H1 (cell line): ENCODE data around the gene C2CD4B. TPM values are rescaled to one million over a fixed set of nuclear protein-coding genes. Genes with fewer than 3 reads are reported as not detected.

ENCODE experiments used
- CTCF ChIA-PET: fragments of 300-600 bp; sonication (Branson Sonifier 250); formaldehyde crosslinking; loops from one replicate; lab custom pipeline; 2021; ENCODE audit not compliant: partially characterized antibody; lab: Charles Lee
- POLR2A ChIA-PET: fragments of 300-600 bp; sonication (Branson Sonifier 250); formaldehyde crosslinking; loops from one replicate; lab custom pipeline; 2021; ENCODE audit warnings: inconsistent platforms; ENCODE audit not compliant: partially characterized antibody; lab: Charles Lee
- DNase-seq, 2 experiments: peaks; one replicate each; pipeline versions ENCODE4 v3.0.0 to v3.0.0-alpha.2; 2010 to 2022; ENCODE audit warnings: low spot score in 2 of 2, low read depth in 1 of 2, mixed read lengths in 1 of 2
- FAIRE-seq: peaks from 2 replicates; lab custom pipeline; 2011; peaks lifted over from hg19 to GRCh38; lab: Jason Lieb, UNC
- H2AFZ ChIP-seq: 2 replicates; pipeline ENCODE4 v1.8.1; 2012; ENCODE audit warnings: low read length, inconsistent platforms
- H2AK5ac ChIP-seq: 2 replicates; pipeline ENCODE4 v1.6.1; 2013; ENCODE audit warnings: low read depth, low read length
- H2BK120ac ChIP-seq: replicated peaks from 2 replicates; pipeline ENCODE3; 2013; ENCODE audit warnings: low read depth, low read length, inconsistent platforms
- H2BK12ac ChIP-seq: 2 replicates; pipeline ENCODE4 v1.6.1; 2013; ENCODE audit warnings: low read depth, low read length
- H2BK15ac ChIP-seq: 2 replicates; pipeline ENCODE4 v1.6.1; 2013; ENCODE audit warnings: low read length
- H2BK20ac ChIP-seq: 2 replicates; pipeline ENCODE4 v1.6.1; 2013; ENCODE audit warnings: low read length
- H2BK5ac ChIP-seq: 2 replicates; pipeline ENCODE4 v1.6.1; 2013; ENCODE audit warnings: low read depth, low read length
- H3K14ac ChIP-seq: 2 replicates; pipeline ENCODE4 v1.6.1; 2013; ENCODE audit warnings: inconsistent platforms; ENCODE audit not compliant: insufficient read length
- H3K18ac ChIP-seq: 2 replicates; pipeline ENCODE4 v1.6.1; 2013; ENCODE audit warnings: low read length; ENCODE audit errors: extremely low read depth
- H3K23ac ChIP-seq: 2 replicates; pipeline ENCODE4 v1.6.1; 2013; ENCODE audit warnings: inconsistent platforms; ENCODE audit not compliant: insufficient read length
- H3K23me2 ChIP-seq: 2 replicates; pipeline ENCODE4 v1.6.1; 2013; ENCODE audit warnings: low read depth, low read length
- H3K27ac ChIP-seq: 2 replicates; pipeline ENCODE4 v1.6.1; 2011; ENCODE audit warnings: low read depth, low read length, inconsistent platforms
- H3K27me3 ChIP-seq, 4 experiments: replicated peaks in 1 of 4; 1 replicate in 1 of 4; 2 replicates in 3 of 4; pipeline versions ENCODE4 v1.6.1 to v1.8.1; 2011 to 2013; ENCODE audit warnings: low read length in 3 of 4, mild to moderate bottlenecking in 3 of 4, inconsistent platforms in 2 of 4, mixed read lengths in 2 of 4, moderate library complexity in 1 of 4; ENCODE audit not compliant: control insufficient read depth in 3 of 4, insufficient read depth in 3 of 4; ENCODE audit errors: extremely low read depth in 1 of 4
- H3K36me3 ChIP-seq, 4 experiments: 2 replicates each; pipeline versions ENCODE4 v1.6.1 to v1.8.1; 2011 to 2013; ENCODE audit warnings: mild to moderate bottlenecking in 4 of 4, low read length in 3 of 4, moderate library complexity in 2 of 4, control low read depth in 1 of 4, inconsistent platforms in 1 of 4; ENCODE audit not compliant: insufficient read depth in 4 of 4, control insufficient read depth in 2 of 4
- H3K4ac ChIP-seq: replicated peaks from 2 replicates; pipeline ENCODE3; 2013; ENCODE audit warnings: low read length, low read depth, mixed read lengths, inconsistent platforms; ENCODE audit not compliant: insufficient read length
- H3K4me1 ChIP-seq, 4 experiments: replicated peaks in 1 of 4; 1 replicate in 1 of 4; 2 replicates in 3 of 4; pipeline versions ENCODE4 v1.6.1 to v1.8.1; 2011 to 2013; ENCODE audit warnings: low read length in 3 of 4, inconsistent platforms in 2 of 4, mixed read lengths in 1 of 4; ENCODE audit not compliant: insufficient read depth in 4 of 4, control insufficient read depth in 3 of 4
- H3K4me2 ChIP-seq, 2 experiments: 2 replicates each; pipeline versions ENCODE4 v1.6.1 to v1.8.1; 2011 to 2013; ENCODE audit warnings: low read depth in 2 of 2, low read length in 2 of 2, control low read depth in 1 of 2, inconsistent platforms in 1 of 2, mild to moderate bottlenecking in 1 of 2; ENCODE audit not compliant: insufficient read depth in 1 of 2
- H3K4me3 ChIP-seq, 4 experiments: fragments of 200-600, 300-600 bp in 1 of 4; sonication (generic), shearing (Covaris generic), sonication (Bioruptor Twin) in 1 of 4; 2 replicates each; pipeline versions ENCODE4 v1.5.1 to v1.8.1; 2011 to 2016; ENCODE audit warnings: low read length in 4 of 4, low read depth in 3 of 4, control low read depth in 2 of 4, inconsistent platforms in 2 of 4, mild to moderate bottlenecking in 2 of 4, mixed read lengths in 1 of 4, moderate library complexity in 1 of 4; ENCODE audit not compliant: insufficient read depth in 2 of 4; ENCODE audit errors: extremely low read depth in 1 of 4
- H3K56ac ChIP-seq: replicated peaks from 2 replicates; pipeline ENCODE3; 2013; ENCODE audit warnings: low read depth, mild to moderate bottlenecking, mixed read lengths, low read length, inconsistent platforms; ENCODE audit not compliant: insufficient read length
- H3K79me1 ChIP-seq: 2 replicates; pipeline ENCODE4 v1.6.1; 2013; ENCODE audit warnings: low read depth, low read length, control low read depth
- H3K79me2 ChIP-seq, 2 experiments: 2 replicates each; pipeline versions ENCODE4 v1.6.1 to v1.8.1; 2012 to 2013; ENCODE audit warnings: low read length in 2 of 2, mild to moderate bottlenecking in 2 of 2, inconsistent platforms in 1 of 2; ENCODE audit not compliant: insufficient read depth in 2 of 2, control insufficient read depth in 1 of 2
- H3K9ac ChIP-seq, 4 experiments: replicated peaks in 1 of 4; 1 replicate in 1 of 4; 2 replicates in 3 of 4; pipeline versions ENCODE4 v1.6.1 to v1.8.1; 2011 to 2013; ENCODE audit warnings: low read depth in 3 of 4, low read length in 3 of 4, control low read depth in 2 of 4, mild to moderate bottlenecking in 2 of 4, moderate library complexity in 2 of 4, inconsistent platforms in 1 of 4; ENCODE audit errors: extremely low read depth in 1 of 4
- H3K9me3 ChIP-seq, 2 experiments: 2 replicates each; pipeline versions ENCODE4 v1.6.1 to v1.8.1; 2012 to 2013; ENCODE audit warnings: mild to moderate bottlenecking in 2 of 2, moderate library complexity in 2 of 2, control low read depth in 1 of 2, inconsistent platforms in 1 of 2, low read depth in 1 of 2, low read length in 1 of 2, mixed read lengths in 1 of 2; ENCODE audit not compliant: insufficient read depth in 2 of 2
- H4K20me1 ChIP-seq, 2 experiments: replicated peaks in 1 of 2; 2 replicates each; pipeline versions ENCODE3 to v1.8.1; 2011 to 2013; ENCODE audit warnings: inconsistent platforms in 2 of 2, low read length in 2 of 2, mild to moderate bottlenecking in 1 of 2; ENCODE audit not compliant: insufficient read depth in 2 of 2, control insufficient read depth in 1 of 2
- H4K5ac ChIP-seq: 2 replicates; pipeline ENCODE4 v1.6.1; 2013; ENCODE audit warnings: low read length, low read depth, mixed read lengths, inconsistent platforms; ENCODE audit not compliant: insufficient read length
- H4K8ac ChIP-seq: 2 replicates; pipeline ENCODE4 v1.8.0; 2013; ENCODE audit warnings: mild to moderate bottlenecking, moderate library complexity, low read length, inconsistent platforms; ENCODE audit not compliant: insufficient read depth; ENCODE audit errors: extremely low read depth
- H4K91ac ChIP-seq: replicated peaks from 2 replicates; pipeline ENCODE3; 2013; ENCODE audit warnings: low read length, mixed read lengths, inconsistent platforms; ENCODE audit not compliant: insufficient read length
- CBX5 ChIP-seq: fragments of 300-800, 300-1000 bp; sonication (generic); IDR thresholded peaks from 2 replicates; pipeline ENCODE4 v1.7.1; 2016; ENCODE audit warnings: antibody characterized with exemption, low read length, low read depth
- CTBP2 ChIP-seq: IDR thresholded peaks from 2 replicates; pipeline ENCODE4 v1.7.0; 2011; ENCODE audit warnings: borderline replicate concordance, mild to moderate bottlenecking, moderate library complexity, mixed read lengths, low read length; ENCODE audit not compliant: insufficient read depth, insufficient read length
- GTF2F1 ChIP-seq: IDR thresholded peaks from 2 replicates; pipeline ENCODE4 v1.6.1; 2012; ENCODE audit warnings: low read depth, low read length, improper control_type of control experiment, borderline replicate concordance
- KDM4A ChIP-seq: IDR thresholded peaks from one replicate; pipeline ENCODE4 v1.7.1; 2012; ENCODE audit warnings: low read depth, mild to moderate bottlenecking, moderate library complexity, low read length, inconsistent platforms; ENCODE audit not compliant: severe bottlenecking
- KDM5A ChIP-seq: fragments of 200-600 bp; IDR thresholded peaks from 2 replicates; pipeline ENCODE4 v1.7.1; 2012; ENCODE audit warnings: mild to moderate bottlenecking, low read length, inconsistent platforms, mixed read lengths
- POLR2AphosphoS5 ChIP-seq: IDR thresholded peaks from 2 replicates; pipeline ENCODE4 v1.6.1; 2011; ENCODE audit warnings: low read depth, low read length
- SIN3A ChIP-seq, 2 experiments: IDR thresholded peaks in 1 of 2; conservative IDR thresholded peaks in 1 of 2; 2 replicates each; pipeline ENCODE4 v1.6.1; 2011 to 2012; ENCODE audit warnings: low read length in 2 of 2, improper control_type of control experiment in 1 of 2, low read depth in 1 of 2, mild to moderate bottlenecking in 1 of 2
- SP1 ChIP-seq: IDR thresholded peaks from 2 replicates; pipeline ENCODE4 v1.6.1; 2011; ENCODE audit warnings: low read depth, low read length
- SP2 ChIP-seq: IDR thresholded peaks from 2 replicates; pipeline ENCODE4 v1.6.1; 2012; ENCODE audit warnings: mild to moderate bottlenecking, low read length, inconsistent platforms
- SP4 ChIP-seq: IDR thresholded peaks from 2 replicates; pipeline ENCODE4 v1.6.1; 2012; ENCODE audit warnings: low read length, inconsistent platforms
- TBP ChIP-seq: IDR thresholded peaks from 2 replicates; pipeline ENCODE4 v1.6.1; 2011; ENCODE audit warnings: low read depth, low read length, improper control_type of control experiment
- TEAD4 ChIP-seq: IDR thresholded peaks from 2 replicates; pipeline ENCODE4 v1.6.1; 2012; ENCODE audit warnings: low read depth, low read length, inconsistent platforms, mixed read lengths
- USF2 ChIP-seq: IDR thresholded peaks from 2 replicates; pipeline ENCODE4 v1.6.1; 2011; ENCODE audit warnings: low read length, improper control_type of control experiment
- WGBS, 2 experiments: shearing (Covaris generic) in 1 of 2; methylation state at CpG; one replicate each; pipeline versions ENCODE4 v1.1.6 to v1.1.7; 2013 to 2015; ENCODE audit warnings: low lambda C conversion rate in 2 of 2, mixed read lengths in 2 of 2, inconsistent platforms in 1 of 2, low coverage in 1 of 2, missing lambda C conversion rate in 1 of 2; ENCODE audit not compliant: insufficient replicate concordance in 2 of 2, insufficient coverage in 1 of 2, insufficient read length in 1 of 2; ENCODE audit errors: extremely low coverage in 1 of 2, missing lambda C conversion rate in 1 of 2; 5-methylcytosine and 5-hydroxymethylcytosine counted together
- polyA plus RNA-seq, 7 experiments: library from polyadenylated mRNA; depleted of rRNA in 3 of 7; stranded (reverse) in 5 of 7; unstranded in 2 of 7; fragments of >200 nt in 5 of 7; fragments of 200-250 nt in 2 of 7; gene quantifications; 1 replicate in 5 of 7; 2 replicates in 1 of 7; 4 replicates in 1 of 7; pipeline versions ENCODE4 v1.2.1 to v1.2.3, GENCODE V29; 2011 to 2013; ENCODE audit warnings: missing spikeins in 2 of 7, mixed read lengths in 2 of 7
- total RNA-seq: library from RNA; stranded (reverse); fragmentation: NEBNext Ultra II Directional; extraction: Animal tissue kit (Norgen Biotek cat#: 25700); gene quantifications from 2 replicates; pipeline ENCODE4 v1.2.1, GENCODE V29; 2021

Gene C2CD4B
- total and polyA plus RNA-seq, 2 of the 8 experiments (the other 6 are each of a cell fraction or from before 2014, with no cell fraction given), result 0.12 to 0.73 TPM

- H4K5ac ChIP-seq, result no peak overlapping the region
- no peak for FAIRE-seq
- no peak overlapping the region for H3K4me2 ChIP-seq
- H2BK12ac ChIP-seq, result no peak overlapping the region
- no peaks in the 10 kb centered on the region for H3K36me3 ChIP-seq
- H4K20me1 ChIP-seq, result no peaks in the 10 kb centered on the region
- H3K27me3 ChIP-seq, result peaks cover 0 to 1% (median 0%) of the 10 kb centered on the region in 4 experiments; a peak in 1 of 7 replicates
- no peak overlapping the region for H3K23ac ChIP-seq
- H3K9ac ChIP-seq, result no peak overlapping the region
- no peak overlapping the region for H3K4me3 ChIP-seq
- H3K27ac ChIP-seq, result no peak overlapping the region
- H3K9me3 ChIP-seq, result peaks cover 0 to 7% of the 10 kb centered on the region in 2 experiments; a peak in 2 of 4 replicates
- DNase-seq, result no peak
- H3K4me1 ChIP-seq, result peaks cover 0 to 3% (median 0%) of the 10 kb centered on the region in 4 experiments; a peak in 1 of 7 replicates
- ChIA-PET CTCF (interaction anchor here (1.1 kb wide), 1 partner anchor 9 kb away, joined by 3 read pairs; no protein-coding TSS in a partner anchor), POLR2A (no interaction called here)
- H2AK5ac ChIP-seq, result no peak overlapping the region
- no peaks in the 10 kb centered on the region for H3K23me2 ChIP-seq
- H2BK15ac ChIP-seq, result no peak overlapping the region
- no peaks in the 10 kb centered on the region for H3K79me2 ChIP-seq
- WGBS, 2 experiments, result 94% methylated on average over 2 of the region's 2 CpGs; no CpG with 5 or more reads in 1 of the 2 experiments
- no peak overlapping the region for H2BK20ac ChIP-seq
- H3K56ac ChIP-seq, result no peak overlapping the region
- no peak for TF ChIP-seq POLR2AphosphoS5
- no peak for TF ChIP-seq SP2
- TF ChIP-seq KDM4A, result no peak
- TF ChIP-seq CBX5, result no peak
- no peak for TF ChIP-seq TEAD4
- TF ChIP-seq GTF2F1, result no peak
- TF ChIP-seq CTBP2, result no peak
- TF ChIP-seq KDM5A, result no peak
- no peak for TF ChIP-seq TBP
- no peak for TF ChIP-seq USF2
- TF ChIP-seq SP4, result no peak
- no peak for TF ChIP-seq SP1
- TF ChIP-seq SIN3A (conservative IDR thresholded peaks at IDR 0.05 in 1 of 2, IDR thresholded peaks at IDR 0.05 in 1 of 2; ENCODE audit: low read depth in 1 of 2, low read length in 2 of 2), result no peak
- H3K79me1 ChIP-seq, result no peaks in the 10 kb centered on the region
- no peak overlapping the region for H4K91ac ChIP-seq
- H3K18ac ChIP-seq, result no peak overlapping the region
- H3K14ac ChIP-seq, result no peak overlapping the region
- H2BK120ac ChIP-seq, result no peak overlapping the region
- no peak overlapping the region for H2AFZ ChIP-seq
- H3K4ac ChIP-seq, result no peak overlapping the region
- H2BK5ac ChIP-seq, result no peak overlapping the region
- H4K8ac ChIP-seq, result no peak overlapping the region
These were observed 42.8 kb downstream of the C2CD4B start for GRCh38 chr15:62122249-62122648.
